RWPE2 (cell line): ENCODE measurements around the gene SKAP1.

Experiments used
- ATAC-seq: fragments of 200-7000 bp; cut with Tn5 transposase; 3 replicates; pipeline ENCODE4 v1.9.1; 2021; ENCODE audit warnings: low read depth
- DNase-seq: peaks from one replicate; pipeline ENCODE4 v3.0.0-alpha.2; 2020; ENCODE audit warnings: low spot score
- H3K27ac ChIP-seq: fragments of 450-650 bp; 2 replicates; pipeline ENCODE4 v1.5.1; 2017; ENCODE audit warnings: mild to moderate bottlenecking; ENCODE audit not compliant: poor library complexity, severe bottlenecking
- H3K27me3 ChIP-seq: fragments of 250-450 bp; sonication (Bioruptor Pico); 2 replicates; pipeline ENCODE4 v1.5.1; 2021; ENCODE audit warnings: mild to moderate bottlenecking, moderate library complexity; ENCODE audit not compliant: insufficient read depth, poor library complexity, severe bottlenecking
- H3K36me3 ChIP-seq: fragments of 250-450 bp; sonication (Bioruptor Pico); 2 replicates; pipeline ENCODE4 v1.5.1; 2020; ENCODE audit warnings: low read depth, mild to moderate bottlenecking, moderate library complexity
- H3K4me1 ChIP-seq: fragments of 250-450 bp; sonication (Bioruptor Pico); 2 replicates; pipeline ENCODE4 v1.5.1; 2021; ENCODE audit warnings: mild to moderate bottlenecking, moderate library complexity; ENCODE audit not compliant: insufficient read depth, poor library complexity, severe bottlenecking
- H3K4me3 ChIP-seq: fragments of 250-450 bp; sonication (Bioruptor Pico); 2 replicates; pipeline ENCODE4 v1.5.1; 2021; ENCODE audit warnings: mild to moderate bottlenecking, moderate library complexity; ENCODE audit not compliant: severe bottlenecking
- H3K9me3 ChIP-seq: fragments of 250-450 bp; sonication (Bioruptor Pico); 2 replicates; pipeline ENCODE4 v1.5.1; 2021; ENCODE audit warnings: mild to moderate bottlenecking, moderate library complexity; ENCODE audit not compliant: severe bottlenecking
- TF ChIP-seq, protein P1 (sequence below): fragments of 450-650 bp; IDR thresholded peaks from one replicate; pipeline ENCODE4 v1.5.1; 2017; ENCODE audit warnings: mild to moderate bottlenecking, moderate library complexity; ENCODE audit not compliant: poor library complexity, severe bottlenecking

The SKAP1 gene

GRCh38 chr17:48443712-48444111, 13.7 kb upstream of the SKAP1 start:
- TF ChIP-seq, protein P1, sequence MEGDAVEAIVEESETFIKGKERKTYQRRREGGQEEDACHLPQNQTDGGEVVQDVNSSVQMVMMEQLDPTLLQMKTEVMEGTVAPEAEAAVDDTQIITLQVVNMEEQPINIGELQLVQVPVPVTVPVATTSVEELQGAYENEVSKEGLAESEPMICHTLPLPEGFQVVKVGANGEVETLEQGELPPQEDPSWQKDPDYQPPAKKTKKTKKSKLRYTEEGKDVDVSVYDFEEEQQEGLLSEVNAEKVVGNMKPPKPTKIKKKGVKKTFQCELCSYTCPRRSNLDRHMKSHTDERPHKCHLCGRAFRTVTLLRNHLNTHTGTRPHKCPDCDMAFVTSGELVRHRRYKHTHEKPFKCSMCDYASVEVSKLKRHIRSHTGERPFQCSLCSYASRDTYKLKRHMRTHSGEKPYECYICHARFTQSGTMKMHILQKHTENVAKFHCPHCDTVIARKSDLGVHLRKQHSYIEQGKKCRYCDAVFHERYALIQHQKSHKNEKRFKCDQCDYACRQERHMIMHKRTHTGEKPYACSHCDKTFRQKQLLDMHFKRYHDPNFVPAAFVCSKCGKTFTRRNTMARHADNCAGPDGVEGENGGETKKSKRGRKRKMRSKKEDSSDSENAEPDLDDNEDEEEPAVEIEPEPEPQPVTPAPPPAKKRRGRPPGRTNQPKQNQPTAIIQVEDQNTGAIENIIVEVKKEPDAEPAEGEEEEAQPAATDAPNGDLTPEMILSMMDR: no peak
- DNase-seq: no peak
- no peak for ATAC-seq
- Histone ChIP-seq H3K9me3 (no peaks in the 10 kb centered on the region), H3K36me3 (no peaks in the 10 kb centered on the region), H3K27me3 (no peaks in the 10 kb centered on the region), H3K4me3 (no peak overlapping the region), H3K27ac (no peak overlapping the region), H3K4me1 (peaks cover 7% of the 10 kb centered on the region)

- Histone ChIP-seq H3K9me3 (no peaks in the 10 kb centered on the region), H3K27ac (no peak overlapping the region), H3K36me3 (no peaks in the 10 kb centered on the region), H3K4me1 (peaks cover 7% of the 10 kb centered on the region), H3K27me3 (no peaks in the 10 kb centered on the region), H3K4me3 (no peak overlapping the region)
- ATAC-seq (no peak), DNase-seq (no peak)
- TF ChIP-seq, protein P1: no peak
Measured at GRCh38 chr17:48442819-48443218, 12.8 kb upstream of the SKAP1 start.

DNA sequence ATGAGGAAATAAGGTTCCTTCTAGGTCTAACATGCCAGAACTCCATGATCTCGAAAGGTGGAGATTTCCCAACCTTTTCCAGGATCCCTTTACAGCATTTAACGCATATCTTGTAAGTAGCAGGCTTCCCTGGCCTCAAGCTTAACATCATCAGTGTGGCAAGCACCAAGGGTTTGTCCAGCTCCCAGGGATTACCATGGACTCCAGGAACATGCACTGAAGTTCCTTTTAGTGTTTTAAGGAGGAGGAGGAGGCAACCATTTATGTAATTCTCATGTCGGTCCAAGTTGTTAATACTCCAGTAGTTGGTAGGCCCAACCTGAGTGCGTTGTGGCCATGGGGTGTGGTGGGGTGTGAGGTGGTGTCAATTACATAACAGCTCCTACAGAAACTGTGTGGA, 11.8 kb upstream of the SKAP1 start:
- Histone ChIP-seq H3K9me3 (no peaks in the 10 kb centered on the region), H3K4me1 (peaks cover 7% of the 10 kb centered on the region), H3K27me3 (no peaks in the 10 kb centered on the region), H3K4me3 (no peak overlapping the region), H3K36me3 (no peaks in the 10 kb centered on the region), H3K27ac (no peak overlapping the region)
- DNase-seq: no peak
- no peak for ATAC-seq
- TF ChIP-seq, protein P1: no peak

DNA sequence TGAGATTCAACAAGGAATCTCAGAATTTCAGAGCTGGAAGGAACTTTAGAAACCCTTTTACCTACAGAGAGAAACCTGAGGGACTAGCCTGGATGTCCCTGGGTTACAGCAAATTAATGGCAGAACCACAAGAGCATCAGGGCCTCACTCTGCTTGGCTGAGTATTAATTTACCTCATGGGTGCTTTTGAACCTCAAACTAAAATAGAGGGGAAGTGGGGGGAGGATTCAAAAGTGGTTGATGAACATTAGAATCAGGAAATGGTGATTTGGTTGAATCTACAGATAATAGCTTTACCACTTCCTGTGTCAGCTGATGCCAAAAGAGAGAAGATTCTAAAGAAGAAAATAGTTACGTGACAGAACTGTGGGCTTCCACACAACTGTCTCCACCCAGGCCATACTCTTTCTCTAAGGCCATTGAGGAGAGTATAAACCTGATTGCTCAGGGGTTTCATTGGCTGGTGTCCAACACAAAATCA, 11.3 kb upstream of the SKAP1 start:
- H3K27me3 ChIP-seq: no peaks in the 10 kb centered on the region
- H3K4me3 ChIP-seq: no peak overlapping the region
- TF ChIP-seq, protein P1: no peak
- H3K36me3 ChIP-seq: no peaks in the 10 kb centered on the region
- H3K4me1 ChIP-seq: peaks cover 7% of the 10 kb centered on the region
- ATAC-seq (no peak), DNase-seq (no peak)
- H3K9me3 ChIP-seq: no peaks in the 10 kb centered on the region
- H3K27ac ChIP-seq: no peak overlapping the region

DNA sequence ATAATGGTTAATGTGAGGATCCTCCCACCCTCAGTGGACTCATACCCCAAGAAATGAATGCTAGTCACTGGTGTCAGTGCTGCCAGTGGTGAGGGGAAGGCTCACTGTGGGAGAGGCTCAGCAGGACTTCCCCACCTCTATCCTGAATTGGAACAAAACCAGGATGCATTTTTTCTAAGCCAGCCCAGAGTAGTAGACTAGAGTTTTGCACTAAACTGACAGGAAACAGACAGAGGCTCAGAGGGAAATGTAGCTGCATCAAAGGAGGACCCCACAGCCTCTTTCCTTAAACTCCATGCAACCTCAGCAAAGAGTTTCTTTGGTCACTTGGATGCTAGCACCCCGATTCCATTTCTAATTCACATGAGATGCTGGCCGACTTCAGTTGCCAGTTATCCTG, 10.7 kb upstream of the SKAP1 start:
- H3K4me3 ChIP-seq: no peak overlapping the region
- peaks cover 7% of the 10 kb centered on the region for H3K4me1 ChIP-seq

More for the DNA sequence above, 10.7 kb upstream of the SKAP1 start:
- ATAC-seq (no peak), DNase-seq (no peak)
- TF ChIP-seq, protein P1: no peak
- Histone ChIP-seq H3K27me3 (no peaks in the 10 kb centered on the region), H3K36me3 (no peaks in the 10 kb centered on the region), H3K27ac (no peak overlapping the region), H3K9me3 (no peaks in the 10 kb centered on the region)
